CD4-positive, alpha-beta T cell (primary cell): ENCODE results near the gene PSPC1. TPM values are rescaled to one million over a fixed set of nuclear protein-coding genes. Genes with fewer than 3 reads are reported as not detected.

Experiments used
- ATAC-seq: fragments of 200-7000 bp; cut with Tn5 transposase; one replicate; pipeline ENCODE4 v1.10.0; 2022; ENCODE audit warnings: mild to moderate bottlenecking; ENCODE audit not compliant: poor library complexity
- CTCF ChIA-PET: fragments of 350-600 bp; sonication (Branson Sonifier 250); formaldehyde crosslinking; loops from one replicate; lab custom pipeline; 2021; ENCODE audit warnings: antibody characterized with exemption, inconsistent platforms; lab: Charles Lee
- POLR2A ChIA-PET: fragments of 350-600 bp; sonication (Branson Sonifier 250); formaldehyde crosslinking; loops from one replicate; lab custom pipeline; 2021; ENCODE audit warnings: antibody characterized with exemption, inconsistent platforms; lab: Charles Lee
- DNase-seq, 14 experiments: peaks; one replicate each; pipeline ENCODE4 v3.0.0-alpha.2; 2013 to 2020; ENCODE audit warnings: mixed read lengths in 2 of 14
- H3K27ac ChIP-seq, 2 donors: one replicate each; pipeline versions ENCODE4 v1.5.1 to v1.7.0; 2013; ENCODE audit warnings: low read length in 2 of 2, low read depth in 1 of 2, mild to moderate bottlenecking in 1 of 2
- H3K27me3 ChIP-seq, 2 experiments: 1 replicate in 1 of 2; 2 replicates in 1 of 2; pipeline versions ENCODE4 v1.6.1 to v1.7.0; 2013; ENCODE audit warnings: low read length in 2 of 2, control low read depth in 1 of 2, mild to moderate bottlenecking in 1 of 2, moderate library complexity in 1 of 2; ENCODE audit not compliant: insufficient read depth in 2 of 2, control insufficient read depth in 1 of 2
- H3K36me3 ChIP-seq: one replicate; pipeline ENCODE4 v1.6.1; 2013; ENCODE audit warnings: low read length, control low read depth; ENCODE audit not compliant: insufficient read depth
- H3K4me1 ChIP-seq: one replicate; pipeline ENCODE4 v1.6.1; 2013; ENCODE audit warnings: low read length, control low read depth; ENCODE audit not compliant: insufficient read depth
- H3K4me3 ChIP-seq: one replicate; pipeline ENCODE4 v1.5.1; 2013; ENCODE audit warnings: mild to moderate bottlenecking, low read length, moderate library complexity
- H3K9me3 ChIP-seq, 2 experiments: 1 replicate in 1 of 2; 2 replicates in 1 of 2; pipeline versions ENCODE4 v1.6.1 to v1.7.0; 2013; ENCODE audit warnings: low read length in 2 of 2, mild to moderate bottlenecking in 2 of 2, control low read depth in 1 of 2, moderate library complexity in 1 of 2; ENCODE audit not compliant: control insufficient read depth in 1 of 2, insufficient read depth in 1 of 2
- H3K27ac Mint-ChIP-seq: one replicate; pipeline ENCODE4 v1.8.0; 2020; ENCODE audit warnings: mixed read lengths
- H3K27me3 Mint-ChIP-seq: one replicate; pipeline ENCODE4 v1.8.0; 2021; ENCODE audit warnings: mixed read lengths
- H3K36me3 Mint-ChIP-seq: one replicate; pipeline ENCODE4 v1.8.0; 2021; ENCODE audit warnings: low read depth, mixed read lengths
- H3K4me1 Mint-ChIP-seq: one replicate; pipeline ENCODE4 v1.8.0; 2021; ENCODE audit warnings: low read depth, mixed read lengths
- H3K4me3 Mint-ChIP-seq: one replicate; pipeline ENCODE4 v1.8.0; 2020; ENCODE audit warnings: mild to moderate bottlenecking, mixed read lengths
- H3K9me3 Mint-ChIP-seq: one replicate; pipeline ENCODE4 v1.8.0; 2020; ENCODE audit warnings: mixed read lengths
- CTCF ChIP-seq: fragments of 200-600 bp; IDR thresholded peaks from one replicate; pipeline ENCODE4 v1.8.0; 2022; ENCODE audit warnings: antibody characterized with exemption, mild to moderate bottlenecking
- intact Hi-C, 2 experiments: fragments of 100-400 bp; cut with DNase I in 1 of 2; cut with micrococcal nuclease in 1 of 2; formaldehyde crosslinking; loops; one replicate each; pipeline versions ENCODE4 v1.15.1 to v1.9.0; 2023 to 2025; cut with DNase I, micrococcal nuclease
- total RNA-seq, 174 experiments: library from RNA in 2 of 174; stranded (reverse) in 2 of 174; gene quantifications; one replicate each; pipeline ENCODE4 v1.2.3 and lab custom pipeline; 2021 to 2026

The PSPC1 gene
- total RNA-seq, 2 experiments from 2014 or later: 71.0 to 71.9 TPM

GRCh38 chr13:19726611-19727010 lies 56.1 kb downstream of the PSPC1 start:
- POLR2A ChIA-PET: no interaction called here
- Histone ChIP-seq H3K27me3 (no peaks in the 10 kb centered on the region), H3K27ac (no peak overlapping the region), H3K9me3 (no peaks in the 10 kb centered on the region), H3K36me3 (peaks cover 56% of the 10 kb centered on the region), H3K4me1 (peaks cover 4% of the 10 kb centered on the region), H3K4me3 (no peak overlapping the region)
- Mint-ChIP-seq H3K27ac (no peak overlapping the region), H3K4me1 (peaks cover 38% of the 10 kb centered on the region), H3K36me3 (peaks cover 90% of the 10 kb centered on the region), H3K27me3 (no peaks in the 10 kb centered on the region), H3K9me3 (no peaks in the 10 kb centered on the region), H3K4me3 (no peak overlapping the region)
- CTCF ChIA-PET: no interaction called here
- intact Hi-C loops: loop anchor here in 1 of 2 experiments (5.0 kb wide), 1 partner anchor 44 kb away; no protein-coding TSS in a partner anchor
- no peak for ATAC-seq
- no peak for DNase-seq
- TF ChIP-seq CTCF: no peak

GRCh38 chr13:19725320-19725719 lies 57.4 kb downstream of the PSPC1 start:
- no peaks in the 10 kb centered on the region for H3K9me3 ChIP-seq
- Mint-ChIP-seq H3K27me3 (no peaks in the 10 kb centered on the region), H3K4me3 (no peak overlapping the region), H3K4me1 (peaks cover 43% of the 10 kb centered on the region), H3K27ac (no peak overlapping the region), H3K36me3 (peaks cover 85% of the 10 kb centered on the region), H3K9me3 (no peaks in the 10 kb centered on the region)
- no peak for DNase-seq
- TF ChIP-seq CTCF: no peak
- H3K4me3 ChIP-seq: no peak overlapping the region
- CTCF ChIA-PET: no interaction called here
- no peak overlapping the region for H3K27ac ChIP-seq
- no peaks in the 10 kb centered on the region for H3K27me3 ChIP-seq
- POLR2A ChIA-PET: no interaction called here
- H3K4me1 ChIP-seq: no peaks in the 10 kb centered on the region
- peaks cover 49% of the 10 kb centered on the region for H3K36me3 ChIP-seq
- intact Hi-C loops: loop anchor here in 1 of 2 experiments (5.0 kb wide), 1 partner anchor 43 kb away; no protein-coding TSS in a partner anchor
- no peak for ATAC-seq

- Histone ChIP-seq H3K27ac (no peak overlapping the region), H3K36me3 (peaks cover 23% of the 10 kb centered on the region), H3K27me3 (no peaks in the 10 kb centered on the region), H3K4me3 (no peak overlapping the region), H3K4me1 (no peaks in the 10 kb centered on the region), H3K9me3 (no peaks in the 10 kb centered on the region)
- DNase-seq (no peak), ATAC-seq (no peak)
- H3K4me1 Mint-ChIP-seq: peaks cover 18% of the 10 kb centered on the region
- no peaks in the 10 kb centered on the region for H3K27me3 Mint-ChIP-seq
- H3K36me3 Mint-ChIP-seq: peaks cover 74% of the 10 kb centered on the region
- intact Hi-C loops: no loop called here
- H3K27ac Mint-ChIP-seq: no peak overlapping the region
- TF ChIP-seq CTCF: no peak
- H3K4me3 Mint-ChIP-seq: no peak overlapping the region
- ChIA-PET POLR2A (no interaction called here), CTCF (no interaction called here)
- H3K9me3 Mint-ChIP-seq: no peaks in the 10 kb centered on the region
Observed at GRCh38 chr13:19720039-19720438, 62.7 kb downstream of the PSPC1 start.
